ENCODE results near the gene ATP8B4.

ATP8B4 gene

DNA sequence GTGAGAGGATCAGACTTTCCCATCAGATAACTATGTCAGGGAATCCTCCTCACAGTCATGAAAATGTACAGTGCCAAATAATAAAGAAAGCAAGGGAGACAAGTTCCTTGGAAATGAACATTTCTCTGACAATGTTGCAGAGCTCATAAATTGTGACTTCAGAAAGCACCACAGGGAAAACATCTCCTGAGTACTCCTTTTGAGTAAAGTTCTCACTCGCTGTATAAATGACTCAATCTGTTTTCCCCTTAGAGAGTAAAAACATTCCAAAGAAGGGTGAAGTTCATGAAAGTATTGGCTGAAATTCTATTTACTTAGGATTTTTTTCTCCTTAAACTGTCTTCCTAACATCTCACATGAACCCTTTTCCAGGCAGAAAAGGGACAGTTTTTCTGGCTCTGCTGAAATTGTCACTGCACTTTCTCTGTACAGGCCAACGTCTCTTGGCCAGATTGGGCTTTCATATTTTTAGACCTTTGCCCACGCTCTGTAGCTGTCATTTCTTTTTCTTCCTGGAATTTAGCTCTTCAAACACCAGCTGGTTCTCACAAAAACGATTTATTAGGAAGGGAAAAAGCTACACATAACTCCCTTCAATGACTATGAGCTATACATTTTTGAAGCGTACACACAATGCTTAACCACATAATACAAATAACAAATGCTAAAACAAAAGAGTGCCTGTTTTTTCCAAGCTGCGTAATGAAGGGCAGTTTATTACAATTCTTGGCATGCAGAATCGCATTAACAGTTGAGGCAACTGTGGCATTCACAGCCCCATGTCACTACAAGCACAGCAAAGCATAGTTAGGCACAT, 216.1 kb downstream of the ATP8B4 start:
- H3K4me3 ChIP-seq (ENCODE audit: control insufficient read depth, low read depth, low read length) = no peak overlapping the region
- TF ChIP-seq, protein P1, sequence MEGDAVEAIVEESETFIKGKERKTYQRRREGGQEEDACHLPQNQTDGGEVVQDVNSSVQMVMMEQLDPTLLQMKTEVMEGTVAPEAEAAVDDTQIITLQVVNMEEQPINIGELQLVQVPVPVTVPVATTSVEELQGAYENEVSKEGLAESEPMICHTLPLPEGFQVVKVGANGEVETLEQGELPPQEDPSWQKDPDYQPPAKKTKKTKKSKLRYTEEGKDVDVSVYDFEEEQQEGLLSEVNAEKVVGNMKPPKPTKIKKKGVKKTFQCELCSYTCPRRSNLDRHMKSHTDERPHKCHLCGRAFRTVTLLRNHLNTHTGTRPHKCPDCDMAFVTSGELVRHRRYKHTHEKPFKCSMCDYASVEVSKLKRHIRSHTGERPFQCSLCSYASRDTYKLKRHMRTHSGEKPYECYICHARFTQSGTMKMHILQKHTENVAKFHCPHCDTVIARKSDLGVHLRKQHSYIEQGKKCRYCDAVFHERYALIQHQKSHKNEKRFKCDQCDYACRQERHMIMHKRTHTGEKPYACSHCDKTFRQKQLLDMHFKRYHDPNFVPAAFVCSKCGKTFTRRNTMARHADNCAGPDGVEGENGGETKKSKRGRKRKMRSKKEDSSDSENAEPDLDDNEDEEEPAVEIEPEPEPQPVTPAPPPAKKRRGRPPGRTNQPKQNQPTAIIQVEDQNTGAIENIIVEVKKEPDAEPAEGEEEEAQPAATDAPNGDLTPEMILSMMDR (IDR thresholded peaks at IDR 0.05; ENCODE audit: control insufficient read depth, insufficient read depth, low read depth, low read length, missing control alignments) = no peak
- DNase-seq (ENCODE audit: low read depth) = peak; percentile 67

GRCh38 chr15:49901996-49902684, 216.9 kb downstream of the ATP8B4 start:
- DNase-seq (ENCODE audit: low read depth) = no peak
- TF ChIP-seq, protein P1 (IDR thresholded peaks at IDR 0.05; ENCODE audit: control insufficient read depth, insufficient read depth, low read depth, low read length, missing control alignments) = peak; percentile 53
- H3K4me3 ChIP-seq (ENCODE audit: control insufficient read depth, low read depth, low read length) = no peak overlapping the region

DNA sequence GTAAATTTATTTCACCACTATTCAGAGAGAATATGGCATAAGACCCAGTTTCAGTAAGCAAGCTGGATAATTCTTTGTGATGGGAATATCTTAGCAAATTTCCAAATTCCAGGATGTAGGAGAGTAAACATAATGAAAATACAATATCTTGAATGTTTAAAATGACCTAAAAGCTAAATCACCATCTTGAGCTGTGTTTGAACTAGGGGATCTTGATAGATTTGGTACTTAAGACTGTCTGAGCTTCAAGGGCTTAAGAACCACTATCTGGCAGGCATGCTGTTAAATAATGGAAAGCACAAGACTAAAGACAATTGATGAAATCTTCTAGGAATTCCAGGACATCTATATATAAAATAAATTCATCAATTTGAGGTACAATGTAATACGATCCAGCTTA, 217.7 kb downstream of the ATP8B4 start:
- TF ChIP-seq, protein P1 (IDR thresholded peaks at IDR 0.05; ENCODE audit: control insufficient read depth, insufficient read depth, low read depth, low read length, missing control alignments) = no peak
- no peak for DNase-seq (ENCODE audit: low read depth)
- H3K4me3 ChIP-seq (ENCODE audit: control insufficient read depth, low read depth, low read length) = no peak overlapping the region

DNA sequence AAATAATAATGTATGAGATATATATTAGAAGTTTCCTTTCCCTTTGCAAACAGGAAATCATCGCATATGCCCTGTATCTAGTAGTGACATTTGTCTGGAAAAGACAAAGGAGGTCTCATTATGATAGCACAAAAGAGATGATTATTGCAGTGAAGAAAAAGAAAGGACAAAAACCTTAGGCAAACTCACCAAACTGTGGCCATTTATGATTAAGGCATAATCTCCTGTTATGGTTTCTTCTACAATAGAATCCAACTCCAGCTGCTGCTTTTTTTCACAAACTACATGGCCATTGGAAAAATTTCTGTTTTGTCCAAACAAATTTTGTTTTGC, 218.2 kb downstream of the ATP8B4 start:
- H3K4me3 ChIP-seq (ENCODE audit: control insufficient read depth, low read depth, low read length) = no peak overlapping the region
- TF ChIP-seq, protein P1 (IDR thresholded peaks at IDR 0.05; ENCODE audit: control insufficient read depth, insufficient read depth, low read depth, low read length, missing control alignments) = no peak
- no peak for DNase-seq (ENCODE audit: low read depth)

- no peak for DNase-seq (ENCODE audit: low read depth)
- TF ChIP-seq, protein P1 (IDR thresholded peaks at IDR 0.05; ENCODE audit: control insufficient read depth, insufficient read depth, low read depth, low read length, missing control alignments) = no peak
These were observed 218.8 kb downstream of the ATP8B4 start for GRCh38 chr15:49900006-49900902.

DNA sequence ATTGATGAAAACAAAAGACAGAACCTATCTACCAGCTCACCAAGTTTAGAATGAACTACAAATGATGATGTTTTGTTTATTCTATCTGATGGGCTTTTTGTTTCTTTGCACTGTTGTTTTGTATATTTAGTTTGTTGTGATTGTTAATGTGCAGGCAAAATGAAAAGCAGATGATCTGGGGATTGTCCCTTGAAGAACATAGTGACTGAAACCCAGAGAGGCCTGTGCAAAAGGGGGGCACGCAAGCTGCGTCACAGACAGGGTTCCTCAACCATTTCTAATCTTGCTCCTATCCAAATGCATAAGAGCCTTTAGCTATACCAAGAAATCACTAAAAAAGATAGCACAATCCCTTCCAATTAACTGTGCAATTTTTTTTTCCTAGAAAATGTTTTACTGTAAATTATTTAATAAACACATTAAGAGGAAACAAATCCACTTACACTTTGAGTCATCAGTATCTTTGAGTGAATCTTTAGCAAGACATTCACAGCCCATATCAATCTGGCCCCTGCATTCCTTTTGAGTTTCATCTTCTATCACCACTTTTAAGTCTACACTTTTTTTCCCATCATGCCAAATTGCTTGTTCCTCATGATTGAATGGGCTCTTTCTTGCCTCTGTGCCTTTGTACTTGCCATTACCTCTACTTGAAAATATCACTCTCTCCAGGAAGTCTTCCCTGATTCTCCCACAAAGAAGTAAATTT, 220.3 kb downstream of the ATP8B4 start:
- H3K4me3 ChIP-seq (ENCODE audit: control insufficient read depth, low read depth, low read length) = no peak overlapping the region
- DNase-seq (ENCODE audit: low read depth) = no peak
- TF ChIP-seq, protein P1 (IDR thresholded peaks at IDR 0.05; ENCODE audit: control insufficient read depth, insufficient read depth, low read depth, low read length, missing control alignments) = no peak

More at GRCh38 chr15:49900006-49900902, 218.8 kb downstream of the ATP8B4 start:
- H3K4me3 ChIP-seq (ENCODE audit: control insufficient read depth, low read depth, low read length) = no peak overlapping the region

Measured in AG09309 (cell line).